ENCODE data around the gene CLRN1.

Gene CLRN1

DNA sequence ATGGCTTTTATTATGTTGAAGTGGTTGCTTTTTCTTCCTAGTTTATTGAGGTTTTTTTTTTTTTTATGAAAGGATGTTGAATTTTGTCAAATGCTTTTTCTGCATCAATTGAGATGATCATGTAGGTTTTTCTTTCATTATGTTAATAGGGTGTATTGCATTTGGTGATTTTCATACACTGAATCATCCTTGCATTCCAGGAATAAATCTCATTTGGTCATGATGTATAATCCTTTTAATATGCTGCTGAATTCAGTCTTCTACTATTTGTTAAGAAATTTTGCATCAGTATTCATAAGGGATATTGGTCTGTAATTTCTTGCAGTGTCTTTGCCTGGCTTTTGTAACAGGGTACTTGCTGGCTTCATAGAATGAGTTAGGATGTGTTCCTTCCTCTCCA is 11.5 kb upstream of the CLRN1 start:
- H3K9ac ChIP-seq (ENCODE audit: low read depth, low read length, poor library complexity, severe bottlenecking), result no peak overlapping the region
- no peak overlapping the region for H2AFZ ChIP-seq (ENCODE audit: low read length)
- peaks cover 6% of the 10 kb centered on the region for H3K4me1 ChIP-seq (ENCODE audit: insufficient read depth, low read length, poor library complexity, severe bottlenecking)
- no peaks in the 10 kb centered on the region for H3K9me3 ChIP-seq (ENCODE audit: insufficient read depth, low read depth, low read length)
- no peaks in the 10 kb centered on the region for H3F3A ChIP-seq (ENCODE audit: low read depth)
- no peaks in the 10 kb centered on the region for H3K36me3 ChIP-seq (ENCODE audit: insufficient read depth, low read length)
- no peaks in the 10 kb centered on the region for H4K20me1 ChIP-seq (ENCODE audit: insufficient read depth, low read length, poor library complexity, severe bottlenecking)
- no peaks in the 10 kb centered on the region for H3K79me2 ChIP-seq (ENCODE audit: insufficient read depth, low read length)
- no peak for TF ChIP-seq EZH2phosphoT487 (IDR thresholded peaks at IDR 0.05; ENCODE audit: borderline replicate concordance)
- TF ChIP-seq, protein P1, sequence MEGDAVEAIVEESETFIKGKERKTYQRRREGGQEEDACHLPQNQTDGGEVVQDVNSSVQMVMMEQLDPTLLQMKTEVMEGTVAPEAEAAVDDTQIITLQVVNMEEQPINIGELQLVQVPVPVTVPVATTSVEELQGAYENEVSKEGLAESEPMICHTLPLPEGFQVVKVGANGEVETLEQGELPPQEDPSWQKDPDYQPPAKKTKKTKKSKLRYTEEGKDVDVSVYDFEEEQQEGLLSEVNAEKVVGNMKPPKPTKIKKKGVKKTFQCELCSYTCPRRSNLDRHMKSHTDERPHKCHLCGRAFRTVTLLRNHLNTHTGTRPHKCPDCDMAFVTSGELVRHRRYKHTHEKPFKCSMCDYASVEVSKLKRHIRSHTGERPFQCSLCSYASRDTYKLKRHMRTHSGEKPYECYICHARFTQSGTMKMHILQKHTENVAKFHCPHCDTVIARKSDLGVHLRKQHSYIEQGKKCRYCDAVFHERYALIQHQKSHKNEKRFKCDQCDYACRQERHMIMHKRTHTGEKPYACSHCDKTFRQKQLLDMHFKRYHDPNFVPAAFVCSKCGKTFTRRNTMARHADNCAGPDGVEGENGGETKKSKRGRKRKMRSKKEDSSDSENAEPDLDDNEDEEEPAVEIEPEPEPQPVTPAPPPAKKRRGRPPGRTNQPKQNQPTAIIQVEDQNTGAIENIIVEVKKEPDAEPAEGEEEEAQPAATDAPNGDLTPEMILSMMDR (conservative IDR thresholded peaks at IDR 0.05; ENCODE audit: low read length), result no peak
- no peaks in the 10 kb centered on the region for H3K27me3 ChIP-seq (ENCODE audit: insufficient read depth, low read length, poor library complexity, severe bottlenecking)
- no peak overlapping the region for H3K4me2 ChIP-seq (ENCODE audit: low read depth, low read length, poor library complexity, severe bottlenecking)
- H3K9me2 ChIP-seq (replicated peaks; ENCODE audit: low read depth, low read length), result no peaks in the 10 kb centered on the region
- no peak overlapping the region for H3K4me3 ChIP-seq (ENCODE audit: low read length, poor library complexity, severe bottlenecking)

DNA sequence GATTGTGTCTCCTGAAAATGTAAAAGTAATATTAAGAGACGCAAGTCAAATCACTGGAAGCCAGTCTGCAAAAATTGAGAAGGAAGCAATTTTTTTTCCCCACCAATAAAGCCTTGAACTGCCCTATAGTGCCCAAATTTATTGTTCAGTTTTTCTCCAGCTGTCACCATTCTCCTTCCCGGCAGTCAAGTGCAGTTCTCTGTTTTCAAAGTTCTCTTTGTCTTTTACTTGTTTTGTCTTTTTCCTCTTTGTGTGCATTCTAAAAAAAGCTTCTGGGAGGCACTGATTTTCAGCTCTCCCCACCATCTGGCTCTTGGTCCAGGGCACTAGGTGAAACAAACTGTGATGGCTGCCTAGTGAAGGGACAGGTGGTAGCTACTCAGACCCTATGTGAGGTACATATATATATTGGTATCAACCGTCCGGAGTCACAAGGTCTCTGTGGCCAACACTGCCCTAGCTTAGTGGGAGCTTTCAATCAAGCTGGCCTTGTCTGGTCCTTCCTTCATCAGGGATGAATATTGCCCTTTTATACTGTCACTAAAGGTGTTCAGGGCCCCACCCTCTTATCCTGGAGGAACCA is 6.1 kb upstream of the CLRN1 start:
- H3K9me2 ChIP-seq (replicated peaks; ENCODE audit: low read depth, low read length), result no peaks in the 10 kb centered on the region

DNA sequence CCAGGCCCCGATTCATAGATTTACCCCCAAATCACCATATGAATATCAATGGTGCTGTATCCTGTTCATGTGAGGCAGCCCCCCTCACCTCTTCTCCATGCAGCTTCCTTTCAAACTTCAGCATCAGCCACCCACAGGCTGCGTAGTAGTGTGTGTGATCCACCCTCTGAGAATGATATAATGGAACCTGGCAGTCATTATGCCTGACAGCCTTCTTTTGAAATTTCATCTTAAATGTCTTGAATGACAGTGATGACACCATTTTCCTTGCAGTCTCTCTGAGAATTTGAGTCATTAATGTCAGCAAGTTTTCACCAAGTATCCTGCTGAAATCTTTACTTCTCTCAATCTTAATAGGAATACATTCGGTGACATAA is 3.5 kb upstream of the CLRN1 start:
- no peaks in the 10 kb centered on the region for H3K27me3 ChIP-seq (ENCODE audit: insufficient read depth, low read length, poor library complexity, severe bottlenecking)

More for the DNA sequence above, 6.1 kb upstream of the CLRN1 start:
- Histone ChIP-seq H3K4me3 (ENCODE audit: low read length, poor library complexity, severe bottlenecking) (no peak overlapping the region), H3K27me3 (ENCODE audit: insufficient read depth, low read length, poor library complexity, severe bottlenecking) (no peaks in the 10 kb centered on the region), H3K4me2 (ENCODE audit: low read depth, low read length, poor library complexity, severe bottlenecking) (no peak overlapping the region), H4K20me1 (ENCODE audit: insufficient read depth, low read length, poor library complexity, severe bottlenecking) (no peaks in the 10 kb centered on the region), H3K9ac (ENCODE audit: low read depth, low read length, poor library complexity, severe bottlenecking) (no peak overlapping the region), H3K4me1 (ENCODE audit: insufficient read depth, low read length, poor library complexity, severe bottlenecking) (no peaks in the 10 kb centered on the region), H3F3A (ENCODE audit: low read depth) (no peaks in the 10 kb centered on the region), H3K79me2 (ENCODE audit: insufficient read depth, low read length) (no peaks in the 10 kb centered on the region), H2AFZ (ENCODE audit: low read length) (no peak overlapping the region), H3K36me3 (ENCODE audit: insufficient read depth, low read length) (no peaks in the 10 kb centered on the region), H3K9me3 (ENCODE audit: insufficient read depth, low read depth, low read length) (no peaks in the 10 kb centered on the region)
- TF ChIP-seq, protein P1 (conservative IDR thresholded peaks at IDR 0.05; ENCODE audit: low read length), result no peak
- TF ChIP-seq EZH2phosphoT487 (IDR thresholded peaks at IDR 0.05; ENCODE audit: borderline replicate concordance), result no peak

More for the DNA sequence above, 3.5 kb upstream of the CLRN1 start:
- Histone ChIP-seq H3K9me2 (replicated peaks; ENCODE audit: low read depth, low read length) (no peaks in the 10 kb centered on the region), H3K9me3 (ENCODE audit: insufficient read depth, low read depth, low read length) (no peaks in the 10 kb centered on the region), H3K79me2 (ENCODE audit: insufficient read depth, low read length) (no peaks in the 10 kb centered on the region), H3K4me2 (ENCODE audit: low read depth, low read length, poor library complexity, severe bottlenecking) (no peak overlapping the region), H4K20me1 (ENCODE audit: insufficient read depth, low read length, poor library complexity, severe bottlenecking) (no peaks in the 10 kb centered on the region), H2AFZ (ENCODE audit: low read length) (no peak overlapping the region), H3K9ac (ENCODE audit: low read depth, low read length, poor library complexity, severe bottlenecking) (no peak overlapping the region), H3K4me1 (ENCODE audit: insufficient read depth, low read length, poor library complexity, severe bottlenecking) (no peaks in the 10 kb centered on the region), H3K4me3 (ENCODE audit: low read length, poor library complexity, severe bottlenecking) (no peak overlapping the region), H3K36me3 (ENCODE audit: insufficient read depth, low read length) (no peaks in the 10 kb centered on the region), H3F3A (ENCODE audit: low read depth) (no peaks in the 10 kb centered on the region)
- TF ChIP-seq, protein P1 (conservative IDR thresholded peaks at IDR 0.05; ENCODE audit: low read length), result no peak
- TF ChIP-seq EZH2phosphoT487 (IDR thresholded peaks at IDR 0.05; ENCODE audit: borderline replicate concordance), result no peak
